ENCODE data around the gene SSC4D.

The SSC4D gene

GRCh38 chr7:76354516-76354915 is 55.0 kb downstream of the SSC4D start:
- DNase-seq (ENCODE audit: low read depth) = no peak

DNA sequence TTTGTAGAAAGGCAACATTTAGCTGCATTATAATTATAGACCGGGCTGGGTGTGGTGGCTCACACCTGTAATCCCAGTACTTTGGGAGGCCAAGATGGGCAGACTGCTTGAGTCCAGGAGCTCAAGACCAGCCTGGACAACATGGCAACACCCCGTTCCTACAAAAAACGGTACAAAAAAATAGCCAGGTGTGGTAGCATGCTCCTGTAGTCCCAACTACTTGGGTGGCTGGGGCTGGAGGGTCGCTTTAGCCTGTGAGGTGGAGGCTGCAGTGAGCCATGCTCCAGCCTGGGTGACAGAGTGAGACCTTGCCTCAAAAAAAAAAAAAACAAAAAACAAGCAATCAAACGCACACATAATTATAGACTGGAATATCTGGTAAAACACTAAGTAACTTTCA is 55.8 kb downstream of the SSC4D start:
- no peak for DNase-seq (ENCODE audit: low read depth)

DNA sequence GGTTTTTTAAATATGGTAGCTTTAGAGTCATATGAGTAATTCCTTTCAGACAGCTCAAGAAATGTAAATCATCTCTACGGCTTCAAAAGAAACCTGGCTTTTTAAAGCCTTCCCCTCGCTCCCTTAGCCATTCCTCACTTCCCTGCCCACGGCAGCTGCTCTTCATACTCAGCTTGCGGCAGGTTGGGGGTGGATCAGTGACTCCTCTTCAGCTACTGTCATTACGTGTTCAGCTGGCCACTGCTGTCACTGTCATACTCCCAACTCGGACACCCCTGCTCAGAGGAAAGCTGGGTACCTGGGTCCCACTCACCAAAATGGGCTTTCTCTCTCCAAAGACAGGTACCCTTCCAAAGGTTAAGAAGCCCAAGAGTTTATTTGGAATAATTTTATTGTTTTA is 57.3 kb downstream of the SSC4D start:
- DNase-seq (ENCODE audit: low read depth) = no peak

- no peak for DNase-seq (ENCODE audit: low read depth)
Observed at GRCh38 chr7:76351372-76351771, 58.1 kb downstream of the SSC4D start.

DNA sequence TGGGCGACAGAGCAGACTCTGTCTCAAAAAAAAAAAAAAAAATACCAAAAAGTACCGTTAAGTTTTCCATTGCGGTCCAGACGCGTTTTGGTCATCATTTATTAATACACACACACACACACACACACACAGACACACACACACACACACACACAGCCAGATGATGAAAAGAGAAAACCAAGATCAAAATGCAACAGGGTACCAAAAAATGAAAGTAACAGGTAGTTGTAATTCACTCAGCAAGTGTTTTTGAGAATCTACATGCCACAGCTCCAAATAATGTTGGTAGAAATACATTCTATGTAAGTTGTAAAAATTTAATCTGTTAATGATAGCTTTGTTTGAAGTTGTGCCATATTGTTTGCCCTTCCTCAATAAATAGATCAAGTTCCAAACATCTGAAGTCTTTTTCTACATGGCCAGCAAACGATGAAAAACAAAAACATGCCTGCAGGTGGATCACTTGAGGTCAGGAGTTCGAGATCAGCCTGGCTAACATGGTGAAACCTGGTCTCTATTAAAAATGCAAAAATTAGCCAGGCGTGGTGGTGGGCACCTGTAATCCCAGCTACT is 60.1 kb downstream of the SSC4D start:
- DNase-seq (ENCODE audit: low read depth) = no peak

DNA sequence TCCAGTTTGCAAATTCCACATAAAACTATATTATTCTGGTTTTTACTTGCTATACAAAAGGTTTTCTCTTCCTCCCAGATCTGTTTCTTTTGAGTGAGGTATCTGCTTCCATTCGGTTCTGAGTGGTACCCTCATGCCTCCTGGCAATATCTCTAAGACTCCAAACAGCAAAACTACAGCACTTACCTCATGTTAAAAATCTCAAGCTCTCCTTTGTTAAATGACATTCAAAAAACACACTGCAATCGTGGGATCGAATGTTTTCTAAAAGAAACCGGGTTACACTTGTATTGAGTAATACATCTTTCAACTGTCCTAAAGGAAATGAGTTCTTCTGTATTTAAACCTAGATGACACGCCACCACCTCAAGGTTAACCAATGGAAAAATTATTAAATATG is 61.8 kb downstream of the SSC4D start:
- no peak for DNase-seq (ENCODE audit: low read depth)

DNA sequence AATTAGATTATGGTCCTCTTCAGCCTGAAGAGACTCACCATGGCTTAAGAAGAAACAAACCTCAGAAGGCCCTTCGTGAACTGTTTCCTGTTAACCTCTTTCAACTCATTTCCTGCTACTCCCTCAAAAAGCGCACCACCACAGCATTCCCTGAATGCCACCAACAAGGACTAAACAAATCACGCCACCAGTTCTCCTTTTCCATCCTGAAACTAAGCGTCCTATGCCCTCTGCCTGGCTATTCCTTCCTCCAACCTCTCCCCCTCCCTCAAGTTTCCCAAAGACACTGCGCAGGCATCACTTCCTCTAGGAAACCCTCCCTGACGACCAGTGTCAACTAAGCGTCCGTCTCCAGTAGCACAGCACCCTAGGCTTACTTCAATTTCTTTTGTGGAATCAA is 62.7 kb downstream of the SSC4D start:
- no peak for DNase-seq (ENCODE audit: low read depth)

- no peak for DNase-seq (ENCODE audit: low read depth)
Observed at GRCh38 chr7:76346097-76346496, 63.4 kb downstream of the SSC4D start.

DNA sequence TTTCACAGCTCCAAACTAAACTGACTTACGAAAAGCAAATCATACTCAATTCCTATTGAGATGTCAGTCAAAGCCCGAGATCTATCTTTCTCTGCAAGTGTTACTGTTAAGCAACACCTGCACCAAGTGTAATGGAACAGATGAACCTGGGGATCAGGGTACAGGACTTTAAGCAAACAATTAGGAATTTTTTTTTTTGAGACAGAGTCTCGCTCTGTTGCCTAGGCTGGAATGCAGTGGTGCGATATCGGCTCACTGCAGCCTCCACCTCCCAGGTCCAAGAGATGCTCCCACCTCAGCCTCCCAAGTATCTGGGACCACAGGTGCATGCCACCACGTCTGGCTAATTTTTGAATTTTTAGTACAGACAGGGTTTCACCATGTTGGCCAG is 65.6 kb downstream of the SSC4D start:
- DNase-seq (ENCODE audit: low read depth) = no peak

GRCh38 chr7:76343294-76343930 is 66.1 kb downstream of the SSC4D start:
- no peak for DNase-seq (ENCODE audit: low read depth)

DNA sequence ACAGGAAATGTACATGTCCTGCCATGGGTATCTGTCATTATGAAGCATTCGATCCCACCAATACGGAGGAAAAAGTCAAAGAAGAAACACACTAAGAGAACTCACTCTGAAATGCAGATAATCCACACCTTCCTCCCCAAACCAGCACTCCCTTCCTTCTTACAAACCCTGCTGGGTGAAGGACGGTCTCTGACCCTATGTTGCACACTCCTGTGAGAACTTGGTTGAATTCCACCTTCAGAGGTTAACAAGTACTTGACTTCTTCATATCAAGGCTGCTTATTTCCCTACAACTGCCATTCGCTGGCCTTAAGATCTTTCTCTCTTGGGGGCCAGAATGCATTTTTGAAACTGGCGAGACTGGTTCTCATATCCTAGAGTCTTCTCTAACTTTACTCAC is 67.3 kb downstream of the SSC4D start:
- no peak for DNase-seq (ENCODE audit: low read depth)

DNA sequence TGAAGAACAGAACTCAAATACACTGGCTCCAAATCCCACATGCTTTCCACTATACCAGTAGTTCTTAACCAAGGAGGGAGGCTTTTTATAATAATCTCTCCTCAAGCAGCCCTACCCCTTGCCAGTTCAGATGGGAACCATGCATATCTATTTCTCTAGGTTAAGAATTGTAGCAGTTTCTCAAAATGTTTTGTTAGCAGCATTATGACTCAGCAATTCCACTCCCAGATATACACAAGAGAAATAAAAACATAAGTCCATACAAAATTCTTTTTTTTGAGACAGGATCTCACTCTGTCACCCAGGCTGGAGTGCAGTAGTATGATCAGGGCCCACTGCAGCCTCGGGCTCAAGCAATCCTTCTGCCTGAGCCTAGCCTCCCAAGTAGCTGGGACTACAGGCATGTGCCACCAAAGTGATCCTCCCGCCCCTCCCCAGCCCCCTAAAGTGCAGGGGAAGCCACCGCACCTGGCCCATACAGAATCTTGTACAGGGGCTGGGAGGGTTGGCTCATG is 68.8 kb downstream of the SSC4D start:
- peak; percentile 86 for DNase-seq (ENCODE audit: low read depth)
